ENCODE measurements around the gene ELK3. TPM values are rescaled to one million over a fixed set of nuclear protein-coding genes. Genes with fewer than 3 reads are reported as not detected.

The ELK3 gene
- total RNA-seq, 2 donors from 2014 or later = 17.1 to 18.1 TPM

GRCh38 chr12:96152164-96152563 is 42.0 kb upstream of the ELK3 start:
- Mint-ChIP-seq H3K9me3 (no peaks in the 10 kb centered on the region), H3K4me1 (peaks cover 5% of the 10 kb centered on the region), H3K27me3 (ENCODE audit: insufficient read depth) (no peaks in the 10 kb centered on the region), H3K4me3 (no peak overlapping the region), H3K36me3 (ENCODE audit: low read depth) (no peaks in the 10 kb centered on the region), H3K27ac (no peak overlapping the region)
- Histone ChIP-seq H3K9ac (ENCODE audit: extremely low read depth, low read length, poor library complexity, severe bottlenecking) (no peak overlapping the region), H3K36me3 (ENCODE audit: control insufficient read depth, insufficient read depth, low read length) (no peaks in the 10 kb centered on the region), H3K4me1 (ENCODE audit: control insufficient read depth, insufficient read depth, low read length) (no peaks in the 10 kb centered on the region), H3K4me3 (ENCODE audit: low read length) (no peak overlapping the region), H3K9me3 (ENCODE audit: control insufficient read depth, low read length) (no peaks in the 10 kb centered on the region), H3K27me3 (ENCODE audit: control insufficient read depth, insufficient read depth, low read length, poor library complexity, severe bottlenecking) (no peaks in the 10 kb centered on the region), H3K27ac (ENCODE audit: low read depth, low read length) (no peak overlapping the region)
- TF ChIP-seq, protein P1, sequence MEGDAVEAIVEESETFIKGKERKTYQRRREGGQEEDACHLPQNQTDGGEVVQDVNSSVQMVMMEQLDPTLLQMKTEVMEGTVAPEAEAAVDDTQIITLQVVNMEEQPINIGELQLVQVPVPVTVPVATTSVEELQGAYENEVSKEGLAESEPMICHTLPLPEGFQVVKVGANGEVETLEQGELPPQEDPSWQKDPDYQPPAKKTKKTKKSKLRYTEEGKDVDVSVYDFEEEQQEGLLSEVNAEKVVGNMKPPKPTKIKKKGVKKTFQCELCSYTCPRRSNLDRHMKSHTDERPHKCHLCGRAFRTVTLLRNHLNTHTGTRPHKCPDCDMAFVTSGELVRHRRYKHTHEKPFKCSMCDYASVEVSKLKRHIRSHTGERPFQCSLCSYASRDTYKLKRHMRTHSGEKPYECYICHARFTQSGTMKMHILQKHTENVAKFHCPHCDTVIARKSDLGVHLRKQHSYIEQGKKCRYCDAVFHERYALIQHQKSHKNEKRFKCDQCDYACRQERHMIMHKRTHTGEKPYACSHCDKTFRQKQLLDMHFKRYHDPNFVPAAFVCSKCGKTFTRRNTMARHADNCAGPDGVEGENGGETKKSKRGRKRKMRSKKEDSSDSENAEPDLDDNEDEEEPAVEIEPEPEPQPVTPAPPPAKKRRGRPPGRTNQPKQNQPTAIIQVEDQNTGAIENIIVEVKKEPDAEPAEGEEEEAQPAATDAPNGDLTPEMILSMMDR (conservative IDR thresholded peaks at IDR 0.05) = no peak
- DNase-seq = no peak
- WGBS, 2 experiments (ENCODE audit: insufficient coverage in 1 of 2, insufficient read length in 1 of 2) = 89 to 92% methylated on average over 8 to 11 of the region's 11 CpGs

DNA sequence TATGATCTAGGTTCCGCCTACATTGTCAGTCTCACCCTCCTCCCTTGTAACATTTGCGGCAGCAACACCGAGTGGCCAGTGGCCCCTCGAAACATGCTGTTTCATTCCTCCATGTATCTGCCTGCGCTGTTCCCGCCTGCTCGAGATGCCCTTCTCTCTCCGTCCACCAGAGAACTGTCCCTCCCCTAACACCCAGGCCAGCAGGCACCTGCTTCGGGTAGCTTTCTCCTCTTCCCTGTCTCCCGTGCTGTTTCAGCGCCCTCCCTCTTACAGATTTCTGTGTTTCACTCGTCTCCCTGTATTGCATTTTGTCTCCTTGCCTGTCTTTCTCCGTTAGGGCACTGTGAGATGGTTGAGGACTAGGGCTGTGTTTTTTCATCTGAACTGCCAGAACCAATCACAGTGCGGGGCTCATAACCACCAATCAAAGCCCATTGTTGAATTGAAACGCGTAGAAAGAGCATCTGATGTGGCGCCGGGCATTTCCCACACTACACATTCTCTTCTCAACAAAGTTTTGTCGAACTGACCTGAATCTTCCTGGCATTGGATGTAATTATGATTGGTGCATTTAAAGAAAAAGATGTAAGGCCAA is 40.9 kb upstream of the ELK3 start:
- no peak overlapping the region for H3K9ac ChIP-seq (ENCODE audit: extremely low read depth, low read length, poor library complexity, severe bottlenecking)
- TF ChIP-seq, protein P1 (conservative IDR thresholded peaks at IDR 0.05) = no peak
- Mint-ChIP-seq H3K27me3 (ENCODE audit: insufficient read depth) (no peaks in the 10 kb centered on the region), H3K4me1 (peaks cover 5% of the 10 kb centered on the region), H3K9me3 (no peaks in the 10 kb centered on the region), H3K27ac (no peak overlapping the region), H3K4me3 (no peak overlapping the region), H3K36me3 (ENCODE audit: low read depth) (no peaks in the 10 kb centered on the region)
- no peaks in the 10 kb centered on the region for H3K27me3 ChIP-seq (ENCODE audit: control insufficient read depth, insufficient read depth, low read length, poor library complexity, severe bottlenecking)
- H3K36me3 ChIP-seq (ENCODE audit: control insufficient read depth, insufficient read depth, low read length) = no peaks in the 10 kb centered on the region
- no peak overlapping the region for H3K27ac ChIP-seq (ENCODE audit: low read depth, low read length)
- no peaks in the 10 kb centered on the region for H3K4me1 ChIP-seq (ENCODE audit: control insufficient read depth, insufficient read depth, low read length)
- no peak overlapping the region for H3K4me3 ChIP-seq (ENCODE audit: low read length)
- 94% methylated on average over 7 to 19 of the region's 19 CpGs for WGBS, 2 experiments (ENCODE audit: insufficient coverage in 1 of 2, insufficient read length in 1 of 2)
- no peak for DNase-seq
- no peaks in the 10 kb centered on the region for H3K9me3 ChIP-seq (ENCODE audit: control insufficient read depth, low read length)

DNA sequence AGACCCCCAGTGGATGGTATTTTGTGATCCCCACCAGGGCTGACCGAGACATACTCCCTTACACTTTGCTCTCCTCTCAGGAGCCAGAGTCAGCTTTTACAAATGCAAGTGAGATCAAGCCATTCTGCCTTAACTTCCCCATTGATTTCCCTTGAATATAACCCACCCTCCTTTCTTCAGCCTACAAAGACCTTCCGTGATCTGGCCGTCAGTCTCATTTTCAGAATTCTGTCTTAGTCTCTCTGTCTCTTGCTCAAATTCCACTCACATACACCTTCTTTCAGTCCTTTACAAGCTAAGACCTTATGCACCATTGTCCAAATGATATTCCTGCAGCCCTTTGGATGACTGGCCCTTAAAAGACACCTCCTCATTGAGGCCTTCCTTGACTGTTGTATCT is 39.0 kb upstream of the ELK3 start:
- no peak overlapping the region for H3K27ac ChIP-seq (ENCODE audit: low read depth, low read length)
- H3K4me1 ChIP-seq (ENCODE audit: control insufficient read depth, insufficient read depth, low read length) = no peaks in the 10 kb centered on the region
- no peaks in the 10 kb centered on the region for H3K27me3 ChIP-seq (ENCODE audit: control insufficient read depth, insufficient read depth, low read length, poor library complexity, severe bottlenecking)
- no peaks in the 10 kb centered on the region for H3K9me3 ChIP-seq (ENCODE audit: control insufficient read depth, low read length)
- Mint-ChIP-seq H3K9me3 (no peaks in the 10 kb centered on the region), H3K4me3 (no peak overlapping the region), H3K36me3 (ENCODE audit: low read depth) (no peaks in the 10 kb centered on the region), H3K4me1 (peaks cover 5% of the 10 kb centered on the region), H3K27ac (no peak overlapping the region), H3K27me3 (ENCODE audit: insufficient read depth) (no peaks in the 10 kb centered on the region)
- no peak overlapping the region for H3K4me3 ChIP-seq (ENCODE audit: low read length)
- 90 to 93% methylated on average over 3 of the region's 3 CpGs for WGBS, 2 experiments (ENCODE audit: insufficient coverage in 1 of 2, insufficient read length in 1 of 2)
- no peak for DNase-seq
- no peaks in the 10 kb centered on the region for H3K36me3 ChIP-seq (ENCODE audit: control insufficient read depth, insufficient read depth, low read length)
- TF ChIP-seq, protein P1 (conservative IDR thresholded peaks at IDR 0.05) = no peak
- H3K9ac ChIP-seq (ENCODE audit: extremely low read depth, low read length, poor library complexity, severe bottlenecking) = no peak overlapping the region

All from endodermal cell (in vitro differentiated cells).